H9 (cell line): ENCODE measurements around the gene SH3GL1. TPM values are rescaled to one million over a fixed set of nuclear protein-coding genes. Genes with fewer than 3 reads are reported as not detected.

ENCODE experiments used
- DNase-seq: peaks from one replicate; pipeline ENCODE4 v3.0.0-alpha.2; 2017
- H2AFZ ChIP-seq: one replicate; pipeline ENCODE4 v1.6.1; 2013; ENCODE audit warnings: mild to moderate bottlenecking, low read length, control low read depth, moderate library complexity
- H2AK5ac ChIP-seq: 2 replicates; pipeline ENCODE4 v1.6.1; 2013; ENCODE audit warnings: low read length, control low read depth, mixed read lengths; ENCODE audit not compliant: insufficient read length
- H2BK120ac ChIP-seq: one replicate; pipeline ENCODE4 v1.6.1; 2013; ENCODE audit warnings: low read depth, mild to moderate bottlenecking, low read length, control low read depth, inconsistent platforms; ENCODE audit not compliant: poor library complexity, severe bottlenecking
- H2BK12ac ChIP-seq: 2 replicates; pipeline ENCODE4 v1.6.1; 2013; ENCODE audit warnings: low read length, control low read depth, mixed read lengths, low read depth; ENCODE audit not compliant: insufficient read length
- H2BK15ac ChIP-seq: 2 replicates; pipeline ENCODE4 v1.6.1; 2013; ENCODE audit warnings: low read depth, low read length, control low read depth
- H2BK20ac ChIP-seq: one replicate; pipeline ENCODE4 v1.6.1; 2013; ENCODE audit warnings: low read depth, mild to moderate bottlenecking, low read length, control low read depth, inconsistent platforms; ENCODE audit not compliant: poor library complexity, severe bottlenecking
- H2BK5ac ChIP-seq: 2 replicates; pipeline ENCODE4 v1.6.1; 2013; ENCODE audit warnings: low read length, control low read depth, mixed read lengths; ENCODE audit not compliant: insufficient read length
- H3K14ac ChIP-seq: 2 replicates; pipeline ENCODE4 v1.6.1; 2013; ENCODE audit warnings: low read length, control low read depth; ENCODE audit not compliant: insufficient read depth
- H3K18ac ChIP-seq: 2 replicates; pipeline ENCODE4 v1.6.1; 2013; ENCODE audit warnings: low read depth, mild to moderate bottlenecking, mixed read lengths, low read length, control low read depth; ENCODE audit not compliant: insufficient read length
- H3K23ac ChIP-seq: 2 replicates; pipeline ENCODE4 v1.6.1; 2013; ENCODE audit warnings: low read length, control low read depth, mixed read lengths, low read depth; ENCODE audit not compliant: insufficient read length
- H3K23me2 ChIP-seq: 2 replicates; pipeline ENCODE4 v1.6.1; 2013; ENCODE audit warnings: low read depth, mild to moderate bottlenecking, mixed read lengths, low read length, control low read depth; ENCODE audit not compliant: insufficient read length, poor library complexity, severe bottlenecking
- H3K27ac ChIP-seq: 2 replicates; pipeline ENCODE4 v1.5.1; 2013; ENCODE audit warnings: low read length, control low read depth, mixed read lengths, low read depth; ENCODE audit not compliant: insufficient read length
- H3K27me3 ChIP-seq: 2 replicates; pipeline ENCODE4 v1.6.1; 2013; ENCODE audit warnings: low read length, control low read depth, inconsistent platforms; ENCODE audit not compliant: insufficient read depth
- H3K4ac ChIP-seq: 2 replicates; pipeline ENCODE4 v1.6.1; 2013; ENCODE audit warnings: low read depth, mild to moderate bottlenecking, control low read depth, inconsistent platforms, low read length, moderate library complexity
- H3K4me1 ChIP-seq: 2 replicates; pipeline ENCODE4 v1.6.1; 2013; ENCODE audit warnings: low read length, control low read depth, inconsistent platforms; ENCODE audit not compliant: insufficient read depth
- H3K4me2 ChIP-seq: 2 replicates; pipeline ENCODE4 v1.6.1; 2013; ENCODE audit warnings: low read length, control low read depth, mixed read lengths; ENCODE audit not compliant: insufficient read length, insufficient read depth
- H3K56ac ChIP-seq: 2 replicates; pipeline ENCODE4 v1.6.1; 2013; ENCODE audit warnings: low read depth, mild to moderate bottlenecking, mixed read lengths, low read length, control low read depth; ENCODE audit not compliant: insufficient read length
- H3K79me1 ChIP-seq: 2 replicates; pipeline ENCODE4 v1.6.1; 2013; ENCODE audit warnings: low read depth, mild to moderate bottlenecking, moderate library complexity, low read length, control low read depth, inconsistent platforms; ENCODE audit not compliant: insufficient read depth, poor library complexity, severe bottlenecking
- H3K79me2 ChIP-seq: 2 replicates; pipeline ENCODE4 v1.6.1; 2013; ENCODE audit warnings: low read length, control low read depth, inconsistent platforms; ENCODE audit not compliant: insufficient read depth
- H3K9ac ChIP-seq: 2 replicates; pipeline ENCODE4 v1.6.1; 2013; ENCODE audit warnings: low read length, control low read depth, mixed read lengths; ENCODE audit not compliant: insufficient read length; ENCODE audit errors: extremely low read depth
- H3K9me3 ChIP-seq: one replicate; pipeline ENCODE4 v1.6.1; 2013; ENCODE audit warnings: low read depth, low read length, inconsistent platforms; ENCODE audit not compliant: control insufficient read depth
- H3T11ph ChIP-seq: one replicate; pipeline ENCODE4 v1.6.1; 2013; ENCODE audit warnings: mild to moderate bottlenecking, low read length, control low read depth, inconsistent platforms
- H4K20me1 ChIP-seq: one replicate; pipeline ENCODE4 v1.6.1; 2013; ENCODE audit not compliant: control insufficient read depth, insufficient read length, insufficient read depth
- H4K5ac ChIP-seq: 2 replicates; pipeline ENCODE4 v1.6.1; 2013; ENCODE audit warnings: low read depth, mild to moderate bottlenecking, mixed read lengths, low read length, control low read depth; ENCODE audit not compliant: insufficient read length
- H4K8ac ChIP-seq: replicated peaks from 2 replicates; pipeline ENCODE4 v1.6.1; 2013; ENCODE audit warnings: low read length, control low read depth, mixed read lengths, low read depth; ENCODE audit not compliant: insufficient read length
- H4K91ac ChIP-seq: 2 replicates; pipeline ENCODE4 v1.6.1; 2013; ENCODE audit warnings: low read depth, mild to moderate bottlenecking, moderate library complexity, mixed read lengths, low read length, control low read depth; ENCODE audit not compliant: insufficient read length
- H3K27ac Mint-ChIP-seq, 3 experiments: 2 replicates in 2 of 3; 3 replicates in 1 of 3; pipeline ENCODE4 v1.8.0; 2020 to 2021; ENCODE audit warnings: mixed read lengths in 3 of 3, mild to moderate bottlenecking in 1 of 3, moderate library complexity in 1 of 3
- H3K27me3 Mint-ChIP-seq: 2 replicates; pipeline ENCODE4 v1.8.0; 2021; ENCODE audit warnings: low read depth, mild to moderate bottlenecking, moderate library complexity, mixed read lengths
- H3K36me3 Mint-ChIP-seq, 3 experiments: 2 replicates in 2 of 3; 3 replicates in 1 of 3; pipeline ENCODE4 v1.8.0; 2020 to 2021; ENCODE audit warnings: low read depth in 3 of 3, mixed read lengths in 3 of 3; ENCODE audit not compliant: insufficient read depth in 1 of 3
- H3K4me1 Mint-ChIP-seq, 2 experiments: 2 replicates each; pipeline ENCODE4 v1.8.0; 2020; ENCODE audit warnings: mixed read lengths in 2 of 2
- H3K4me3 Mint-ChIP-seq, 2 experiments: 2 replicates in 1 of 2; 3 replicates in 1 of 2; pipeline ENCODE4 v1.8.0; 2020 to 2021; ENCODE audit warnings: mild to moderate bottlenecking in 2 of 2, mixed read lengths in 2 of 2, moderate library complexity in 1 of 2
- H3K9me3 Mint-ChIP-seq, 2 experiments: 2 replicates in 1 of 2; 3 replicates in 1 of 2; pipeline ENCODE4 v1.8.0; 2020; ENCODE audit warnings: mild to moderate bottlenecking in 2 of 2, mixed read lengths in 2 of 2, moderate library complexity in 1 of 2
- WGBS: extraction: QIAGEN DNeasy Blood & Tissue Kit; methylation state at CpG from one replicate; pipeline ENCODE4 v1.1.7; 2013; ENCODE audit warnings: missing lambda C conversion rate, low lambda C conversion rate, mixed read lengths; ENCODE audit not compliant: insufficient read length; ENCODE audit errors: extremely low coverage; 5-methylcytosine and 5-hydroxymethylcytosine counted together
- total RNA-seq: library from RNA; stranded (reverse); gene quantifications from 2 replicates; pipeline ENCODE4 v1.2.1, GENCODE V29; 2021
- TF ChIP-seq, protein P1 (sequence below): fragments of 200-600 bp; sonication (generic); conservative IDR thresholded peaks from 3 replicates; pipeline ENCODE4 v1.8.0; 2021; ENCODE audit warnings: antibody characterized with exemption, mild to moderate bottlenecking

Gene SH3GL1
- total RNA-seq, 1 experiment from 2014 or later, result 85.5 TPM

- H3K56ac ChIP-seq, result no peak overlapping the region
- H2BK5ac ChIP-seq, result no peak overlapping the region
- H3K27ac Mint-ChIP-seq, result peak overlapping the region; percentile 54 to 89 (median 63)
- peaks cover 13 to 22% (median 20%) of the 10 kb centered on the region in 3 experiments; a peak in 6 of 7 replicates for H3K36me3 Mint-ChIP-seq
- no peaks in the 10 kb centered on the region for H3K79me2 ChIP-seq
- no peak overlapping the region for H2AK5ac ChIP-seq
- peak overlapping the region; percentile 85 for H3K4me2 ChIP-seq
- no peak overlapping the region for H2BK20ac ChIP-seq
- peaks cover 14% of the 10 kb centered on the region for H3K23me2 ChIP-seq
- no peak overlapping the region for H3T11ph ChIP-seq
- no peak overlapping the region for H3K4ac ChIP-seq
- no peak overlapping the region for H3K27ac ChIP-seq
- H3K9me3 Mint-ChIP-seq, result peaks cover 2 to 5% of the 10 kb centered on the region in 2 experiments; a peak in 1 of 5 replicates
- H3K4me1 ChIP-seq, result no peaks in the 10 kb centered on the region
- no CpG with 5 or more reads among the region's 14 CpGs for WGBS
- no peaks in the 10 kb centered on the region for H3K9me3 ChIP-seq
- H4K8ac ChIP-seq, result no peak overlapping the region
- no peak overlapping the region for H2AFZ ChIP-seq
- peak overlapping the region; percentile 32 for H3K18ac ChIP-seq
- TF ChIP-seq, protein P1, sequence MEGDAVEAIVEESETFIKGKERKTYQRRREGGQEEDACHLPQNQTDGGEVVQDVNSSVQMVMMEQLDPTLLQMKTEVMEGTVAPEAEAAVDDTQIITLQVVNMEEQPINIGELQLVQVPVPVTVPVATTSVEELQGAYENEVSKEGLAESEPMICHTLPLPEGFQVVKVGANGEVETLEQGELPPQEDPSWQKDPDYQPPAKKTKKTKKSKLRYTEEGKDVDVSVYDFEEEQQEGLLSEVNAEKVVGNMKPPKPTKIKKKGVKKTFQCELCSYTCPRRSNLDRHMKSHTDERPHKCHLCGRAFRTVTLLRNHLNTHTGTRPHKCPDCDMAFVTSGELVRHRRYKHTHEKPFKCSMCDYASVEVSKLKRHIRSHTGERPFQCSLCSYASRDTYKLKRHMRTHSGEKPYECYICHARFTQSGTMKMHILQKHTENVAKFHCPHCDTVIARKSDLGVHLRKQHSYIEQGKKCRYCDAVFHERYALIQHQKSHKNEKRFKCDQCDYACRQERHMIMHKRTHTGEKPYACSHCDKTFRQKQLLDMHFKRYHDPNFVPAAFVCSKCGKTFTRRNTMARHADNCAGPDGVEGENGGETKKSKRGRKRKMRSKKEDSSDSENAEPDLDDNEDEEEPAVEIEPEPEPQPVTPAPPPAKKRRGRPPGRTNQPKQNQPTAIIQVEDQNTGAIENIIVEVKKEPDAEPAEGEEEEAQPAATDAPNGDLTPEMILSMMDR, result no peak
- H2BK120ac ChIP-seq, result no peak overlapping the region
- H2BK12ac ChIP-seq, result no peak overlapping the region
- peak overlapping the region; percentile 68 to 70 for H3K4me3 Mint-ChIP-seq
- peak overlapping the region; percentile 67; the same call in 1 of the 2 replicates for H3K14ac ChIP-seq
- H3K27me3 Mint-ChIP-seq, result peaks cover 13% of the 10 kb centered on the region
- no peak overlapping the region for H4K91ac ChIP-seq
- no peak overlapping the region for H3K23ac ChIP-seq
- no peak for DNase-seq
- H3K79me1 ChIP-seq, result no peaks in the 10 kb centered on the region
- peak overlapping the region; percentile 42 for H3K9ac ChIP-seq
- peaks cover 15 to 18% of the 10 kb centered on the region in 2 experiments for H3K4me1 Mint-ChIP-seq
- no peaks in the 10 kb centered on the region for H4K20me1 ChIP-seq
- H4K5ac ChIP-seq, result no peak overlapping the region
- H3K27me3 ChIP-seq, result no peaks in the 10 kb centered on the region
- H2BK15ac ChIP-seq, result no peak overlapping the region
Observed at GRCh38 chr19:4337906-4338440, 62.4 kb downstream of the SH3GL1 start.
